H1 (cell line): ENCODE measurements around the gene RP9. TPM values are rescaled to one million over a fixed set of nuclear protein-coding genes. Genes with fewer than 3 reads are reported as not detected.
A peak's percentile ranks its signal among the peaks of the same experiment; 100 is the strongest.

Source experiments
- CTCF ChIA-PET: fragments of 300-600 bp; sonication (Branson Sonifier 250); formaldehyde crosslinking; loops from one replicate; lab custom pipeline; 2021; ENCODE audit not compliant: partially characterized antibody; lab: Charles Lee
- POLR2A ChIA-PET: fragments of 300-600 bp; sonication (Branson Sonifier 250); formaldehyde crosslinking; loops from one replicate; lab custom pipeline; 2021; ENCODE audit warnings: inconsistent platforms; ENCODE audit not compliant: partially characterized antibody; lab: Charles Lee
- DNase-seq, 2 experiments: peaks; one replicate each; pipeline versions ENCODE4 v3.0.0 to v3.0.0-alpha.2; 2010 to 2022; ENCODE audit warnings: low spot score in 2 of 2, low read depth in 1 of 2, mixed read lengths in 1 of 2
- FAIRE-seq: peaks from 2 replicates; lab custom pipeline; 2011; peaks lifted over from hg19 to GRCh38; lab: Jason Lieb, UNC
- H2AFZ ChIP-seq: 2 replicates; pipeline ENCODE4 v1.8.1; 2012; ENCODE audit warnings: low read length, inconsistent platforms
- H2AK5ac ChIP-seq: 2 replicates; pipeline ENCODE4 v1.6.1; 2013; ENCODE audit warnings: low read depth, low read length
- H2BK120ac ChIP-seq: replicated peaks from 2 replicates; pipeline ENCODE3; 2013; ENCODE audit warnings: low read depth, low read length, inconsistent platforms
- H2BK12ac ChIP-seq: 2 replicates; pipeline ENCODE4 v1.6.1; 2013; ENCODE audit warnings: low read depth, low read length
- H2BK15ac ChIP-seq: 2 replicates; pipeline ENCODE4 v1.6.1; 2013; ENCODE audit warnings: low read length
- H2BK20ac ChIP-seq: 2 replicates; pipeline ENCODE4 v1.6.1; 2013; ENCODE audit warnings: low read length
- H2BK5ac ChIP-seq: 2 replicates; pipeline ENCODE4 v1.6.1; 2013; ENCODE audit warnings: low read depth, low read length
- H3K14ac ChIP-seq: 2 replicates; pipeline ENCODE4 v1.6.1; 2013; ENCODE audit warnings: inconsistent platforms; ENCODE audit not compliant: insufficient read length
- H3K18ac ChIP-seq: 2 replicates; pipeline ENCODE4 v1.6.1; 2013; ENCODE audit warnings: low read length; ENCODE audit errors: extremely low read depth
- H3K23ac ChIP-seq: 2 replicates; pipeline ENCODE4 v1.6.1; 2013; ENCODE audit warnings: inconsistent platforms; ENCODE audit not compliant: insufficient read length
- H3K23me2 ChIP-seq: 2 replicates; pipeline ENCODE4 v1.6.1; 2013; ENCODE audit warnings: low read depth, low read length
- H3K27ac ChIP-seq: 2 replicates; pipeline ENCODE4 v1.6.1; 2011; ENCODE audit warnings: low read depth, low read length, inconsistent platforms
- H3K27me3 ChIP-seq, 4 experiments: replicated peaks in 1 of 4; 1 replicate in 1 of 4; 2 replicates in 3 of 4; pipeline versions ENCODE4 v1.6.1 to v1.8.1; 2011 to 2013; ENCODE audit warnings: low read length in 3 of 4, mild to moderate bottlenecking in 3 of 4, inconsistent platforms in 2 of 4, mixed read lengths in 2 of 4, moderate library complexity in 1 of 4; ENCODE audit not compliant: control insufficient read depth in 3 of 4, insufficient read depth in 3 of 4; ENCODE audit errors: extremely low read depth in 1 of 4
- H3K36me3 ChIP-seq, 4 experiments: 2 replicates each; pipeline versions ENCODE4 v1.6.1 to v1.8.1; 2011 to 2013; ENCODE audit warnings: mild to moderate bottlenecking in 4 of 4, low read length in 3 of 4, moderate library complexity in 2 of 4, control low read depth in 1 of 4, inconsistent platforms in 1 of 4; ENCODE audit not compliant: insufficient read depth in 4 of 4, control insufficient read depth in 2 of 4
- H3K4ac ChIP-seq: replicated peaks from 2 replicates; pipeline ENCODE3; 2013; ENCODE audit warnings: low read length, low read depth, mixed read lengths, inconsistent platforms; ENCODE audit not compliant: insufficient read length
- H3K4me1 ChIP-seq, 4 experiments: replicated peaks in 1 of 4; 1 replicate in 1 of 4; 2 replicates in 3 of 4; pipeline versions ENCODE4 v1.6.1 to v1.8.1; 2011 to 2013; ENCODE audit warnings: low read length in 3 of 4, inconsistent platforms in 2 of 4, mixed read lengths in 1 of 4; ENCODE audit not compliant: insufficient read depth in 4 of 4, control insufficient read depth in 3 of 4
- H3K4me2 ChIP-seq, 2 experiments: 2 replicates each; pipeline versions ENCODE4 v1.6.1 to v1.8.1; 2011 to 2013; ENCODE audit warnings: low read depth in 2 of 2, low read length in 2 of 2, control low read depth in 1 of 2, inconsistent platforms in 1 of 2, mild to moderate bottlenecking in 1 of 2; ENCODE audit not compliant: insufficient read depth in 1 of 2
- H3K4me3 ChIP-seq, 4 experiments: fragments of 200-600, 300-600 bp in 1 of 4; sonication (generic), shearing (Covaris generic), sonication (Bioruptor Twin) in 1 of 4; 2 replicates each; pipeline versions ENCODE4 v1.5.1 to v1.8.1; 2011 to 2016; ENCODE audit warnings: low read length in 4 of 4, low read depth in 3 of 4, control low read depth in 2 of 4, inconsistent platforms in 2 of 4, mild to moderate bottlenecking in 2 of 4, mixed read lengths in 1 of 4, moderate library complexity in 1 of 4; ENCODE audit not compliant: insufficient read depth in 2 of 4; ENCODE audit errors: extremely low read depth in 1 of 4
- H3K56ac ChIP-seq: replicated peaks from 2 replicates; pipeline ENCODE3; 2013; ENCODE audit warnings: low read depth, mild to moderate bottlenecking, mixed read lengths, low read length, inconsistent platforms; ENCODE audit not compliant: insufficient read length
- H3K79me1 ChIP-seq: 2 replicates; pipeline ENCODE4 v1.6.1; 2013; ENCODE audit warnings: low read depth, low read length, control low read depth
- H3K79me2 ChIP-seq, 2 experiments: 2 replicates each; pipeline versions ENCODE4 v1.6.1 to v1.8.1; 2012 to 2013; ENCODE audit warnings: low read length in 2 of 2, mild to moderate bottlenecking in 2 of 2, inconsistent platforms in 1 of 2; ENCODE audit not compliant: insufficient read depth in 2 of 2, control insufficient read depth in 1 of 2
- H3K9ac ChIP-seq, 4 experiments: replicated peaks in 1 of 4; 1 replicate in 1 of 4; 2 replicates in 3 of 4; pipeline versions ENCODE4 v1.6.1 to v1.8.1; 2011 to 2013; ENCODE audit warnings: low read depth in 3 of 4, low read length in 3 of 4, control low read depth in 2 of 4, mild to moderate bottlenecking in 2 of 4, moderate library complexity in 2 of 4, inconsistent platforms in 1 of 4; ENCODE audit errors: extremely low read depth in 1 of 4
- H3K9me3 ChIP-seq, 2 experiments: 2 replicates each; pipeline versions ENCODE4 v1.6.1 to v1.8.1; 2012 to 2013; ENCODE audit warnings: mild to moderate bottlenecking in 2 of 2, moderate library complexity in 2 of 2, control low read depth in 1 of 2, inconsistent platforms in 1 of 2, low read depth in 1 of 2, low read length in 1 of 2, mixed read lengths in 1 of 2; ENCODE audit not compliant: insufficient read depth in 2 of 2
- H4K20me1 ChIP-seq, 2 experiments: replicated peaks in 1 of 2; 2 replicates each; pipeline versions ENCODE3 to v1.8.1; 2011 to 2013; ENCODE audit warnings: inconsistent platforms in 2 of 2, low read length in 2 of 2, mild to moderate bottlenecking in 1 of 2; ENCODE audit not compliant: insufficient read depth in 2 of 2, control insufficient read depth in 1 of 2
- H4K5ac ChIP-seq: 2 replicates; pipeline ENCODE4 v1.6.1; 2013; ENCODE audit warnings: low read length, low read depth, mixed read lengths, inconsistent platforms; ENCODE audit not compliant: insufficient read length
- H4K8ac ChIP-seq: 2 replicates; pipeline ENCODE4 v1.8.0; 2013; ENCODE audit warnings: mild to moderate bottlenecking, moderate library complexity, low read length, inconsistent platforms; ENCODE audit not compliant: insufficient read depth; ENCODE audit errors: extremely low read depth
- H4K91ac ChIP-seq: replicated peaks from 2 replicates; pipeline ENCODE3; 2013; ENCODE audit warnings: low read length, mixed read lengths, inconsistent platforms; ENCODE audit not compliant: insufficient read length
- ASH2L ChIP-seq: fragments of 200-600, 300-600 bp; sonication (generic); IDR thresholded peaks from one replicate; pipeline ENCODE4 v1.7.1; 2017; ENCODE audit warnings: low read length
- CBX5 ChIP-seq: fragments of 300-800, 300-1000 bp; sonication (generic); IDR thresholded peaks from 2 replicates; pipeline ENCODE4 v1.7.1; 2016; ENCODE audit warnings: antibody characterized with exemption, low read length, low read depth
- CEBPB ChIP-seq: IDR thresholded peaks from 2 replicates; pipeline ENCODE4 v1.6.1; 2012; ENCODE audit warnings: low read depth, low read length
- KDM4A ChIP-seq: IDR thresholded peaks from one replicate; pipeline ENCODE4 v1.7.1; 2012; ENCODE audit warnings: low read depth, mild to moderate bottlenecking, moderate library complexity, low read length, inconsistent platforms; ENCODE audit not compliant: severe bottlenecking
- PHF8 ChIP-seq: fragments of 200-600 bp; sonication (generic); conservative IDR thresholded peaks from 2 replicates; pipeline ENCODE4 v1.7.1; 2012; ENCODE audit warnings: low read depth, mild to moderate bottlenecking, inconsistent platforms, low read length, moderate library complexity
- POLR2A ChIP-seq, 2 experiments: IDR thresholded peaks; 1 replicate in 1 of 2; 2 replicates in 1 of 2; pipeline ENCODE4 v1.6.1; 2011; ENCODE audit warnings: low read depth in 2 of 2, low read length in 2 of 2, mild to moderate bottlenecking in 2 of 2; ENCODE audit errors: control extremely low read depth in 1 of 2
- POU5F1 ChIP-seq: IDR thresholded peaks from 2 replicates; pipeline ENCODE4 v1.6.1; 2011; ENCODE audit warnings: low read depth, mild to moderate bottlenecking, low read length, moderate library complexity
- SAP30 ChIP-seq: fragments of 300-600 bp; sonication (generic); IDR thresholded peaks from 2 replicates; pipeline ENCODE4 v1.7.1; 2012; ENCODE audit warnings: low read length, moderate library complexity, mild to moderate bottlenecking, inconsistent platforms; ENCODE audit not compliant: insufficient read depth, insufficient replicate concordance
- SP4 ChIP-seq: IDR thresholded peaks from 2 replicates; pipeline ENCODE4 v1.6.1; 2012; ENCODE audit warnings: low read length, inconsistent platforms
- TBP ChIP-seq: IDR thresholded peaks from 2 replicates; pipeline ENCODE4 v1.6.1; 2011; ENCODE audit warnings: low read depth, low read length, improper control_type of control experiment
- YY1 ChIP-seq: IDR thresholded peaks from 2 replicates; pipeline ENCODE4 v1.6.1; 2011; ENCODE audit warnings: low read depth, mild to moderate bottlenecking, low read length
- WGBS, 2 experiments: shearing (Covaris generic) in 1 of 2; methylation state at CpG; one replicate each; pipeline versions ENCODE4 v1.1.6 to v1.1.7; 2013 to 2015; ENCODE audit warnings: low lambda C conversion rate in 2 of 2, mixed read lengths in 2 of 2, inconsistent platforms in 1 of 2, low coverage in 1 of 2, missing lambda C conversion rate in 1 of 2; ENCODE audit not compliant: insufficient replicate concordance in 2 of 2, insufficient coverage in 1 of 2, insufficient read length in 1 of 2; ENCODE audit errors: extremely low coverage in 1 of 2, missing lambda C conversion rate in 1 of 2; 5-methylcytosine and 5-hydroxymethylcytosine counted together
- polyA plus RNA-seq, 7 experiments: library from polyadenylated mRNA; depleted of rRNA in 3 of 7; stranded (reverse) in 5 of 7; unstranded in 2 of 7; fragments of >200 nt in 5 of 7; fragments of 200-250 nt in 2 of 7; gene quantifications; 1 replicate in 5 of 7; 2 replicates in 1 of 7; 4 replicates in 1 of 7; pipeline versions ENCODE4 v1.2.1 to v1.2.3, GENCODE V29; 2011 to 2013; ENCODE audit warnings: missing spikeins in 2 of 7, mixed read lengths in 2 of 7
- total RNA-seq: library from RNA; stranded (reverse); fragmentation: NEBNext Ultra II Directional; extraction: Animal tissue kit (Norgen Biotek cat#: 25700); gene quantifications from 2 replicates; pipeline ENCODE4 v1.2.1, GENCODE V29; 2021
- TF ChIP-seq, protein P1 (sequence below): IDR thresholded peaks from 2 replicates; pipeline ENCODE4 v1.6.1; 2012; ENCODE audit warnings: inconsistent platforms

The RP9 gene
- total and polyA plus RNA-seq, 2 of the 8 experiments (the other 6 are each of a cell fraction or from before 2014, with no cell fraction given): 11.0 to 12.4 TPM

- Histone ChIP-seq H2AFZ (peak overlapping the region; percentile 68), H3K36me3 (no peaks in the 10 kb centered on the region), H3K18ac (peak overlapping the region; percentile 95; the same call in 1 of the 2 replicates), H3K23ac (no peak overlapping the region), H4K8ac (peak overlapping the region; percentile 90; the same call in 1 of the 2 replicates), H4K20me1 (no peaks in the 10 kb centered on the region), H3K27ac (peak overlapping the region; percentile 74; the same call in 1 of the 2 replicates), H3K4ac (no peak overlapping the region), H3K79me1 (no peaks in the 10 kb centered on the region; the same call in 1 of the 2 replicates), H3K79me2 (peaks cover 12 to 40% of the 10 kb centered on the region in 2 experiments), H2BK15ac (no peak overlapping the region; the same call in 1 of the 2 replicates), H3K14ac (no peak overlapping the region), H3K23me2 (no peaks in the 10 kb centered on the region), H4K91ac (no peak overlapping the region), H3K9ac (peak overlapping the region in 3 of 4 experiments; percentile 70 to 86 (median 73); a peak in 6 of 7 replicates), H3K56ac (peak overlapping the region; percentile 86), H3K9me3 (0 out of 4 replicates have a peak, but pooled peaks cover 3 to 4% of the 10 kb centered on the region in 2 experiments), H3K27me3 (no peaks in the 10 kb centered on the region), H3K4me2 (peak overlapping the region; percentile 50 to 74), H3K4me3 (peak overlapping the region; percentile 80 to 90 (median 85)), H2AK5ac (no peak overlapping the region), H2BK12ac (no peak overlapping the region), H2BK20ac (no peak overlapping the region), H4K5ac (peak overlapping the region; percentile 97), H2BK120ac (no peak overlapping the region), H2BK5ac (peak overlapping the region; percentile 97), H3K4me1 (peaks cover 0 to 7% (median 0%) of the 10 kb centered on the region in 4 experiments; a peak in 1 of 7 replicates)
- DNase-seq: peak; percentile 82 to 95
- CTCF ChIA-PET: interaction anchor here (1.0 to 1.6 kb wide), 3 partner anchors 11 to 47 kb away, joined by 3 to 5 read pairs (median 4); no protein-coding TSS in a partner anchor
- no peak for FAIRE-seq
- 1% methylated on average over 45 of the region's 50 CpGs; no CpG with 5 or more reads in 1 of the 2 experiments for WGBS, 2 experiments
- POLR2A ChIA-PET: interaction anchor here (1.0 to 2.2 kb wide), 13 partner anchors 10 to 171 kb away, joined by 3 to 19 read pairs (median 4); partner anchors contain the start of genes KBTBD2 and RP9
- TF ChIP-seq SP4 (no peak), POU5F1 (no peak), CBX5 (no peak), TBP (peak; percentile 81), SAP30 (no peak), KDM4A (peak; percentile 72), ASH2L (peak; percentile 10), POLR2A (IDR thresholded peaks at IDR 0.05; ENCODE audit: control extremely low read depth in 1 of 2, low read depth in 2 of 2, low read length in 2 of 2) (peak; percentile 70 to 82), YY1 (peak; percentile 75; the same call in 1 of the 2 replicates), PHF8 (0 out of 2 replicates have a peak, but pooled peaks have one; percentile 62), CEBPB (no peak)
- TF ChIP-seq, protein P1, sequence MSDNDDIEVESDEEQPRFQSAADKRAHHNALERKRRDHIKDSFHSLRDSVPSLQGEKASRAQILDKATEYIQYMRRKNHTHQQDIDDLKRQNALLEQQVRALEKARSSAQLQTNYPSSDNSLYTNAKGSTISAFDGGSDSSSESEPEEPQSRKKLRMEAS: peak; percentile 20; the same call in 1 of the 2 replicates
Observed at GRCh38 chr7:33062782-33063443, 46.3 kb downstream of the RP9 start.
